Stimulated activated CD8-positive, alpha-beta memory T cell treated with anti-CD3 and anti-CD28 coated beads, Interleukin-7, amount 100 ng/mL, for 24 hours (primary cell): ENCODE results near the gene HSPA1A.
"Not testable (repeated sequence)": the region's sequence is repeated elsewhere in the genome, so short reads cannot be mapped to it uniquely, and the experiment has no call there.

Experiments used
- DNase-seq: peaks from one replicate; pipeline ENCODE4 v3.0.0-alpha.2; 2020; ENCODE audit warnings: low read depth

The HSPA1A gene

DNA sequence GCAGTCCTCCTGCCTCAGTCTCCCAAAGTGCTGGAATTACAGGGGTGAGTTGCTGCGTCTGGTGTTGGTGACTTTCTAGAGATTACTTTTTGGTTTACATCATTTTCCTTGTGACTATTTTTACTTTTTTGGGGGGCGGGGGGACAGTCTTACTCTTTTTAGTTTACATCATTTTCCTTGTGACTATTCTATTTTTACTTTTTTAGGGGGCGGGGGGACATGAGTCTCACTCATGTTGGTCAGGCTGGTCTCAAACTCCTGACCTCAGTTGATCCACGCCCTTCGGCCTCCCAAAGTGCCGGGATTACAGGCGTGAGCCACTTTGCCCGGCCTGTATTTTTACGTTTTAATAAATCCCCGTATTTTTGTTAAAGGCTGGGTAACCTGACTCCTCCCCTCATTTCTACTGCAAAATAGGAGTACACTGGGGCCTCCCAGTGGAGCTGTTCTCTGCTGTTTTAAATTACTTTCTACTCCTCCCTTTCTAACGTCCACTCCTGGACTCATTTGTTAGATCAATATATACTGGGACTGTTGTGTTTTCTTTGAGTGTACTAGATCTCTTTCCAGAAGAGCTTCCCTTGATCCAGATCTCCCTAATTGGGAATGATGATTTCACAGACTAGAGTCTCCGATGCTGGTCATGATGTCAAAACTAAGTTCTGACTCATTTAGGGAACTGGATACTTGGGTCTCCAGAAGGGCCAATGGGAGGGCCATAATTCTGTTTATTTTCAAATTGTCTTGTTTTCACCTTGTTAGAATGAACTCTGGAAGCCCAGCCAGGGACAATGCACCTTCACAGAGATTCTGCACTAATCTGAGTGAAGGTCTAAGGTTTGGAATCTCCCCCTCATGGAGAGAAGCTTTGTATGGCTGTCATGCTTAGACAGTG is 21.4 kb downstream of the HSPA1A start:
- DNase-seq, result no peak

DNA sequence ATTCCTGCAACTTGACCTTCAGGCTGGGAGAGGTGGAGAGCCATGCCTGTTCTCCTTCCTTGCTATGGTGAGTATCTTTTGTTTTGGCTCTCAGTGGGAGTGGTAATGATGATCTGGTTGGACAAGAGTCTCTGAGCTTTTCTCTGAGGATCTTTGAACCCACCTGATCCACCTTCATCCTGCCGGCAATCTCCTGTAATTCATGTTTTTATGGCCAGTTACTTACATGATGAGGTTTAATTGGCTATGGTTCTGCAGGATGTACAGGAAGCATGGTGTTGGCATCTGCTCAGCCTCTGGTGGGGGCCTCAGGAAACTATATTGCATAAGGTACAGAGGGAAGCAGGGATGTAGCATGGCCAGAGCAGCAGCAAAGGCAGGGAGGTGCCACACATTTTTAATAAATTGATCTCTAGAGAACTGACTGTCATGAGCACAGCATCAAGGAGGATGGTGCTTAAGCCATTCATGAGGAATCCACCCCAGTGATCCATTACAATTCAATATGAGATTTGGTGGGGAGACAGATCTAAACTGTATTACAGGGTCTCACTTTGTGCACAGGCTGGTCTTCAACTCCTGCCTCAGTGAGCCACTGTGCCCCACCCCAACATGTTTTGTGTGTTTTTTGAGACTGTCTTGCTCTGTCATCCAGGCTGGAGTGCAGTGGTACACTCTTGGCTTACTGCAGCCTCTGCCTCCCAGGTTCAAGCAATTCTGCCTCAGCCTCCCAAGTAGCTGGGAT is 22.2 kb downstream of the HSPA1A start:
- DNase-seq, result no peak

DNA sequence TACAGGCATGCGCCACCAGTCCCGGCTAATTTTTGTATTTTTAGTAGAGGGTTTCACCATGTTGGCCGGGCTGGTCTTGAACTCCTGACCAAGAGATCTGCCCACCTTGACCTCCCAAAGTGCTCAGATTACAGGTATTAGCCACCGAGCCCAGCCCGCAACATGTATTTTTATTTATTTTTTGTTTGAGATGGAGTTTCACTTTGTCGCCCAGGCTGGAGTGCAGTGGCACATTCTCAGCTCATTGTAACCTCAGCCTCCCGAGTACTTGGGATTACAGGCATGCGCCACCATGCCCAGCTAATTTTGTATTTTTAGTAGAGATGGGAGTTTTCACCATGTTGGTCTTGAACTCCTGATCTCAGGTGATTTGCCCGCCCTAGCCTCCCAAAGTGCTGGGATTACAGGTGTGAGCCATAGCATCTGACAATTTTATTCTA is 22.8 kb downstream of the HSPA1A start:
- not testable (repeated sequence) for DNase-seq

DNA sequence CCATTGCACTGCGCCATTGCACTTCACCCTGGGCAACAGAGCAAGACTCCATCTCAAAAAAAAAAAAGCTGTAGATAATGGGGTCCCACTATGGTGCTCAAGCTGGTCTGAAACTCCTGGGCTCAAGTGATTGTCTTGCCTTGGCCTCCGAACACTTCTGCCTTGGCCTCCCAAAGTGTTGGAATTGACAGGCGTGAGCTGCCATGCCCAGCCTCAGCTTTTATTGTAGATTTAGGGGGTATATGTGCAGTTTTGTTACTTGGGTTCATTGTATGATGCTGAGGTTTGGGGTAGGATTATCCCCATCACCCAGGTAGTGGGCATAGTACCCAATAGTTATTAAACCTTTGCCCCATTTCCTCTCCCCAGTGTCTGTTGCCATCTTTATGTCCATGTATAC is 23.6 kb downstream of the HSPA1A start:
- no peak for DNase-seq

DNA sequence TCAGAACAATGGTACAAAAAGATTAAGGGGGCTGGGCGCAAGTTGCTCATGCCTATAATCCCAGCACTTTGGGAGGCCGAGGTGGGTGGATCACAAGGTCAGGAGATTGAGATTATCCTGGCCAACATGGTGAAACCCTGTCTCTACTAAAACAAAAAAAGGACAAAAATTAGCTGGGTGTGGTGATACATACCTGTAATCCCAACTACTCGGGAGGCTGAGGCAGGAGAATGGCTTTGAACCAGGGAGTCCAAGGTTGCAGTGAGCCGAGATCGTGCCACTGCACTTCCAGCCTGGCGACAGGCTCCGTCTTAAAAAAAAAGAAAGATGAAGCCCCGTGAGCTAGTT is 24.4 kb downstream of the HSPA1A start:
- DNase-seq, result not testable (repeated sequence)

- no peak for DNase-seq
Measured at GRCh38 chr6:31842053-31842452, 26.7 kb downstream of the HSPA1A start.

DNA sequence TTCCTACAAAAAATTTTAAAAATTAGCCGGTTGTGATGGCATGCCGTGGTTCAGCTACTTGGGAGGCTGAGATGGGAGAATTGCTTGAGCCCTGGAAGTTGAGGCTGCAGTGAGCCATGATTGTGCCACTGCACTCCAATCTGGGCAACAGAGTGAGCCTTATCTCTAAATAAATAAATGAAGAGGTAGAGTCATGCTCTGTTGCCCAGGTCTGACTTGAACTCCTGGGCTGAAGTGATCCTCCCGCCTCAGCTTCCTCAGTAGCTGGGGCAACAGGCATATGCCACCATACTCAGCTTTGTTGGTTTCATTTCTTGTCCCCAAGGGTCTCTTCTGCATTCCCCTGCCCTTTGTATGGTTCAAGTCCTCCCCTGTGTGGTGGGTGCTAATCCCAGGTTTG is 29.2 kb downstream of the HSPA1A start:
- no peak for DNase-seq

- DNase-seq, result no peak
Measured at GRCh38 chr6:31847276-31847978, 32.1 kb downstream of the HSPA1A start.

DNA sequence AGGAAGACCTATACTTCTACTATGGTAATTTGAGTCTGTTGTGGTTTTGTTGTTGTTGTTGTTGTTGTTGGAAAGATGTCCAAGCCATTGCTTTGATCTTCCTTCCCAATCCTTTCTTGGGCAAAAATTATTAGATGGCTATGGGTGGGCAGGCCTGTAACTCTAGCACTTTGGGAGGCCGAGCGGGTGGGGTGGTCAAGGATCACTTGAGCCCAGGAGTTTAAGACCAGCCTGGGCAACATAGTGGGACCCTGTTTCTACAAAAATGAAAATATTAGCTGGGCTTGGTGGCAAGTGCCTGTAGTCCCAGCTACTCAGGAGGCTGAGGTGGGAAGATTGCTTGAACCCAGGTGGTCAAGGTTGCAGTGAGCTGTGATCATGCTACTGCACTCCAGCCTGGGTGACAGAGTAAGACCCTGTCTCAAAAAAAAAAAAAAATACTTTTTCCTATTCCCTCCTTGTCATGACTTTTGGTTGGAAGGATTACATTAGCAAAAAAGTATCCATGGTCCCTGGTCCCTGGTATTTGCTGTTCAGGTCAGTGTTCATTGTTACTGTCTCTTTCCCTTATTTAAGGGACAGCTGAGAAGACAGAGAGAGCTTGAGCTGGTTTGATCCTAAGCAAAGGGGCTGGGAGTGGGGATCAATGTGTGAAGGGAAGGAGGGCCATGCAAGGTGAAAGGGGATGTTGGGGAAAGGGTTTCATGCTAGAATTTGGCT is 35.6 kb downstream of the HSPA1A start:
- no peak for DNase-seq

GRCh38 chr6:31851485-31851832 is 36.1 kb downstream of the HSPA1A start:
- no peak for DNase-seq

DNA sequence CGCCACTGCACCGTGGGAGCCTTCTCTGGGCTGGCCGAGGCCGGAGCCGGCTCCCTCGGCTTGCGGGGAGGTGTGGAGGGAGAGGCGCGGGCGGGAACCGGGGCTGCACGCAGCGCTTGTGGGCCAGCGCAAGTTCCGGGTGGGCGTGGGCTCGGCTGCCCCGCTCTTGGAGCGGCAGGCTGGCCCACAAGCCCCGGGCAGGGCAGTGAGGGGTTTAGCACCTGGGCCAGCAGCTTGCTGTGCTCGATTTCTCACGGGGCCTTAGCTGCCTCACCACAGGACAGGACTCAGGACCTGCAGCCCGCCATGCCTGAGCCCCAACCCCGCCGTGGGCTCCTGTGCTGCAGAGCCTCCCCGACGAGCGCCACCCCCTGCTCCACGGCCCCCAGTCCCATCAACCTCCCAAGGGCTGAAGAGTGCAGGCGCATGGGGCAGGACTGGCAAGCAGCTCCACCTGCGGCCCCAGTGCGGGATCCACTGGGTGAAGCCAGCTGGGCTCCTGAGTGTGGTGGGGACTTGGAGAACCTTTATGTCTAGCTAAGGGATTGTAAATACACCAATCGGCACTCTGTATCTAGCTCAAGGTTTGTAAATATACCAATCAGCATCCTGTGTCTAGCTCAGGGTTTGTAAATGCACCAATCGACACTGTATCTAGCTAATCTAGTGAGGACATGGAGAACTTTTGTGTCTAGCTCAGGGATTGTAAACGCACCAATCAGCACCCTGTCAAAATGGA is 36.8 kb downstream of the HSPA1A start:
- DNase-seq, result not testable (repeated sequence)

- DNase-seq, result not testable (repeated sequence)
Measured at GRCh38 chr6:31857774-31858173, 42.4 kb downstream of the HSPA1A start.

- DNase-seq, result no peak
Measured at GRCh38 chr6:31858707-31859106, 43.4 kb downstream of the HSPA1A start.

DNA sequence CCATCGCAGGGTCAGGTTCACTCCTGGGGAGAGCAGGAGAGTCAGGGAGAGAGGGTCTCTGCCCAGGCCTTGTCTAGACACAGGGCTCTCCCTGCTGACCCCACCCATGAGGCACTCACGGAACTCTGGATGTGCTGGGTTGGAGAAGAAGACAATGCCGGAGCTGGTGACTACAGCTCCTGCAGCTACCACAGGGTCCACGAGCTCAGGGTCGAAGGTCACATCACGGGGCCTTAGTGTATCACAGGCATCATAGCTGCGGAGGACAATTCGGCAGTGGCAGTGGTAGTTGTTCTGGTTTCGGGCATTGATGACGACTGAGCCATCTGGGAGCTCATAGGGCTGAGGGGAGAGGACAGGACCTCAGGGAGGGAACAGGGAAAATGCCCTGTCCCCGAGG is 44.6 kb downstream of the HSPA1A start:
- DNase-seq, result no peak

DNA sequence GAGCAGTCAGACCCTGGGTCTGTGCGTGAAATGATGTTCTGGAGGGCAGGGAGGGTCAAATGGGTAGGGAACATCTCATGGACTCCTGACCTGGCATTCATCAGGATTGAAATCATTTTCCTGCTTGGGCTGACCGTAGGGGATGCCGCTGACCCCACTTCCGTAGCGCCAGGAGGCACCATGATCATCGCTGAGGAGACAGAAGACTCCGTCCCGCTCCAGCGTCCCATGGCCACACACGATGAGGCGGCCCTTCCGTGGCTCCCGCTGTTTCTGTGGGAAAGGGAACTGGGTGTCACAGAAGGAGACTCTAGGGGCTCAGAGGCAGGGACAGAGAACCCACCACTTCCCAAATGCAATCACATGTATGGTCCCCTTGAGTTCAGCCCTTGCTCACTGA is 45.0 kb downstream of the HSPA1A start:
- no peak for DNase-seq

DNA sequence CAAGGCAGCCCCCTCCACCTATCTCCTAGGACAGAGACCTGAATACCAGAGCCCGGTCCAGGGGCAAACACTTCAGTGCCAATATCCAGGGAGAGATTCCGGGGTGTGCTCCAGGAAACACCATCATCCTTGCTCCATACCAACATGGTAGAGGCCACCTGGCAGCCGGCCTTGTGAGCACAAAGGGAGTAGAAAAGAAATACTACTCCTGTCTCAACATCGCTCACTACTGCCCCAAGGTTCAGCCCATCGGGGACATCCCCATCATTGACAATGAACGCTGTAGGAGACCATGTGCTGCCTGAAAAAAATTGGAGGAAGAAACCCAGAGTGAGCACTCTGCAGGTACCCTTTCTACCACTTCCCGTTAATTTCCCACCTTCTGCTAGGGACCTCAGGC is 45.8 kb downstream of the HSPA1A start:
- DNase-seq, result no peak

GRCh38 chr6:31861919-31862343 is 46.6 kb downstream of the HSPA1A start:
- DNase-seq, result no peak

- peak; percentile 95 for DNase-seq
Measured at GRCh38 chr6:31862344-31863235, 47.2 kb downstream of the HSPA1A start, which contains the start of gene NEU1. NEU1 (minus strand) TSS chr6:31862821; CDS start chr6:31862776, 45 bp downstream.

DNA sequence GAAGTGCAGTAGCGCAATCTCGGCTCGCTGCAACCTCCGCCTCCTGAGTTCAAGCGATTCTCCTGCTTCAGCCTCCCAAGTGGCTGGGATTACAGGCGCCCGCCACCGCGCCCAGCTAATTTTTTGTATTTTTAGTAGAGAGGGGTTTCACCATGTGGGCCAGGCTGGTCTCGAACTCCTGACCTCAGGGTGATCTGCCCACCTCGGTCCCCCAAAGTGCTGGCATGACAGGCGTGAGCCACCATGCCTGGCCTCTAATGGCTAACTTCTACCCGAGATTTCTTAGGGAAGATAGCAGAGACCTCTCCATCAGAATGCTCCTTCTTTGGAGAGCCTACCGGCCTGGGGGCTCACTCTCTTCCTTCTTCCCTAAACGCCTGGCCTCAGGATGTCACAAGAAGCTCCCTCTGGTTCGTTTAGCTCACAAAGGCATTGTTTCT is 48.8 kb downstream of the HSPA1A start:
- DNase-seq, result not testable (repeated sequence)

DNA sequence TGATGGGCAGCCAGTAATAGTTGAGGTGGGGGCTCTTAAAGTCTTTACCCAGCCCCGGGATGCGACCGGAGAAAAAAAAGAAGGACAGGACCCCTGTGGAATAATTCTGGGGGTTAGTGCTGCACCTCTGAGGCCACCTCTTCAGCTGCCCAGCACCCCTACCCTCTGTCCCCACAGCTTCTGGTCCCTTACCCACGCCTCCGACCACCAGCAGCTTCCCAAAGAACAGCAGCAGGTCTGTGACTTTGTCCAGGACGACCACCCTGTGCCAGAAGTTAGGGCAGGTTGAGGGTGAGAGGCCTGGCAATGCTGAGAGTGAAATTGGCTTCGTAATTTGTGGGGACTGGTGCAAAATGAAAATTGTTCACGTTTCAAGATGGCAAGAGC is 49.5 kb downstream of the HSPA1A start:
- DNase-seq, result no peak
